Bronchial epithelial cell (primary cell): ENCODE data around the gene GPR34. TPM values are rescaled to one million over a fixed set of nuclear protein-coding genes. Genes with fewer than 3 reads are reported as not detected.

Experiments used
- DNase-seq: peaks from one replicate; pipeline ENCODE4 v3.0.0-alpha.2; 2010; ENCODE audit warnings: low read depth
- FAIRE-seq: peaks from 2 replicates; lab custom pipeline; 2011; peaks lifted over from hg19 to GRCh38; lab: Jason Lieb, UNC
- H3K27me3 ChIP-seq: 2 replicates; pipeline ENCODE4 v1.5.1; 2011; ENCODE audit warnings: low read length; ENCODE audit not compliant: control insufficient read depth, insufficient read depth
- H3K36me3 ChIP-seq: 2 replicates; pipeline ENCODE4 v1.5.1; 2011; ENCODE audit warnings: low read length; ENCODE audit not compliant: control insufficient read depth, insufficient read depth
- H3K4me3 ChIP-seq: 2 replicates; pipeline ENCODE4 v1.5.1; 2011; ENCODE audit warnings: mild to moderate bottlenecking, low read depth, low read length, control low read depth
- CTCF ChIP-seq: IDR thresholded peaks from 2 replicates; pipeline ENCODE4 v1.5.1; 2011; ENCODE audit warnings: mild to moderate bottlenecking, moderate library complexity, low read length, control low read depth, inconsistent platforms; ENCODE audit not compliant: insufficient read depth, severe bottlenecking
- total RNA-seq: library from RNA; depleted of rRNA; stranded (reverse); fragments of >200 nt; gene quantifications from 2 replicates; pipeline ENCODE4 v1.2.1, GENCODE V29; 2014

GPR34 gene
- total RNA-seq, 1 donor from 2014 or later = not detected

- no peak for DNase-seq
- TF ChIP-seq CTCF = no peak
- Histone ChIP-seq H3K4me3 (no peak overlapping the region), H3K27me3 (no peaks in the 10 kb centered on the region), H3K36me3 (no peaks in the 10 kb centered on the region)
- no peak for FAIRE-seq
Observed at GRCh38 chrX:41684940-41685339, 3.8 kb upstream of the GPR34 start.

- Histone ChIP-seq H3K36me3 (no peaks in the 10 kb centered on the region), H3K27me3 (no peaks in the 10 kb centered on the region), H3K4me3 (no peak overlapping the region)
- FAIRE-seq (no peak), DNase-seq (no peak)
- TF ChIP-seq CTCF = no peak
Observed at GRCh38 chrX:41686788-41687187, 2.0 kb upstream of the GPR34 start.

- TF ChIP-seq CTCF = no peak
- DNase-seq = no peak
- no peaks in the 10 kb centered on the region for H3K27me3 ChIP-seq
- no peak for FAIRE-seq
- no peak overlapping the region for H3K4me3 ChIP-seq
- no peaks in the 10 kb centered on the region for H3K36me3 ChIP-seq
Observed at GRCh38 chrX:41688156-41688555, 617 bp upstream of the GPR34 start.

GRCh38 chrX:41689711-41690110 lies 938 bp downstream of the GPR34 start:
- FAIRE-seq = no peak
- no peak for DNase-seq
- no peak for TF ChIP-seq CTCF
- H3K36me3 ChIP-seq = no peaks in the 10 kb centered on the region
- no peak overlapping the region for H3K4me3 ChIP-seq
- no peaks in the 10 kb centered on the region for H3K27me3 ChIP-seq

GRCh38 chrX:41692162-41692749 lies 3.5 kb downstream of the GPR34 start:
- H3K4me3 ChIP-seq = no peak overlapping the region
- FAIRE-seq (no peak), DNase-seq (no peak)
- no peaks in the 10 kb centered on the region for H3K36me3 ChIP-seq
- H3K27me3 ChIP-seq = no peaks in the 10 kb centered on the region
- no peak for TF ChIP-seq CTCF

GRCh38 chrX:41693024-41693423 lies 4.3 kb downstream of the GPR34 start:
- FAIRE-seq = no peak
- Histone ChIP-seq H3K27me3 (no peaks in the 10 kb centered on the region), H3K4me3 (no peak overlapping the region), H3K36me3 (no peaks in the 10 kb centered on the region)
- DNase-seq = no peak
- no peak for TF ChIP-seq CTCF
